Stimulated activated CD8-positive, alpha-beta memory T cell treated with anti-CD3 and anti-CD28 coated beads, Interleukin-15, amount 100 ng/mL, for 24 hours (primary cell): Measurements from ENCODE around the gene AHCY.
"Not testable (repeated sequence)": the region's sequence is repeated elsewhere in the genome, so short reads cannot be mapped to it uniquely, and the experiment has no call there.

Experiments used
- DNase-seq: peaks from one replicate; pipeline ENCODE4 v3.0.0-alpha.2; 2020; ENCODE audit warnings: low read depth

The AHCY gene

GRCh38 chr20:34322267-34323105 lies 19.3 kb upstream of the AHCY start:
- DNase-seq = no peak

DNA sequence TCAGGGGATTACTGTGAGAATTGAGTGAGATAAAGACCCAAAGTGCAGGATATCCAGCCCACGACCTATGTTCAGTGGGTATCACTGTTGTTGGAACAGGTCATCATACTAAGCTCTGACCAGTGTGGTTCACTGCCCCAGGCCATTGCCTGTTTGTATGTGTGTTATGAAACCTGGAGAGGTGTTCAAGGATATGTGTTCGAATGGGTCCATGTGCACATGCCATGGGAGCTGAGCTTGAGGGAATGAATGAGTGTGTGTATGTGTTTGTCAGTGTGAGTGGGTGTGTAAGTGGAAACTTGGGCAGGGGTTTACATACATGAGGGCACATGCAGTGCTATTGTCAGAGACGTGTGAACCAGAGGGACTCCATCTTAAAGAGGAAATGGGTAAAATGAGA lies 17.7 kb upstream of the AHCY start:
- DNase-seq = no peak

DNA sequence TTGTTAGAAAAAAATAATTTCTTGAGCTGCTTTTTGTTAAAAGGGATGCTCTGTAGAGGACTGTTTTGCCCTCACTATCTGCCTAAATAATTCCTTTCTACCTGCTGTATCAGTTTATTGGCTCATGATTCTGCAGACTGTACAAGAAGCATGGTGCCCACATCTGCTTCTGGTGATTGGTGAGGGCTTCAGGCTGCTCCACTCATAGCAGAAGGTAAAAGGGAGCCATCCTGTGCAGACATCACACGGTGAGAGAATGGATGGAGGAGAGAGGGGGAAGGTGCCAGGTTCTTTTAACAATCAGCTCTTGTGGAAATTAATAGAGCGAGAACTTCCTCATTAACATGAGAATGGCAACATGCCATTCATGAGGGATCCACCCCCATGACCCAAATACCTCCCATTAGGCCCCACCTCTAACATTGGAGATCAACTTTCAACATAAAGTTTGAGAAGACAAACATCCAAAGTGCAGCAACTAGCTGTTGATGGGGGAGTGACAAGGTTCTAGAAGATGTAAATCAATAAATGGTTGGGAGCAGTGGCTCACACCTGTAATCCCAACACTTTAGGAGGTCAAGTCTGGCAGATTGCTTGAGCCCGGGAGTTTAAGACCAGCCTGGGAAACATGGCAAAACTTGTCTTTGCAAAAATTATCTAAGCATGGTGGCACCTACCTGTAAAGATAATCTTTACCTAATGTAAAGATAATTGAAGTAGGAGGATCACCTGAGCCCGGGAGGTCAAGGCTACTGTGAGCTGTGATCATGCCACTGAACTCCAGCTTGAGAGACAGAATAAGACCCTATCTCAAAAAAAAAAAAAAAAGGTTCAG lies 15.7 kb upstream of the AHCY start:
- no peak for DNase-seq

DNA sequence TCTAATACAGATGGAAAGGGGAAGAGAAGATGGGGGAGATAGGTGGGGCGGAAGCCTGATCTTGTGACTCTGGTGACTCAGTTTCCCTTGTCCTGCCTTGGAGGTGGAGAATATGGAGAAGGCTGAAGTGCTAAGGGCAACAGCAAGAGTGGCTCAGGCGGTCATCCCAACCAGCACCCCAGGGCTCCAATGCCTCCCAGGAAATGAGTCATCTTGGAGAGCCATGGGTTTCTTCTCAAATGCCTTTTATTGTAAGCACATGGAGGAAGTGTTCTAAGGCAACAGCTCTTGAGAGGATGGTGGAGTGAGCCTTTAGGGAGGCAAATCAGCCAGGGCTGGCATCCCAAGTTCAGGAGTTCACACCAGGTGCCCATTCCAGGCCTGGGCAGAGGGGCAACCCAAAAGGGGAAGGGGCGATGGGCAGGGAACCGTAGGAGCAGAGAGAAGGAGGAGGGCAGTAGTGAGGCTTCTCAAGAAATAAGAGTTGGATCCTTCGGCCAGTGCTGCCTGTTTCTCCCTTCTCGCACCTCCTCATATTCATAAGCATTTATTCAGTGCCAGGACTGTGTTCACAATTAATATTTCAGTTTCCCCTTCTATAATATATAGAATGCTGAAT lies 13.2 kb upstream of the AHCY start:
- DNase-seq = no peak

GRCh38 chr20:34315236-34315635 lies 12.1 kb upstream of the AHCY start:
- DNase-seq = no peak

DNA sequence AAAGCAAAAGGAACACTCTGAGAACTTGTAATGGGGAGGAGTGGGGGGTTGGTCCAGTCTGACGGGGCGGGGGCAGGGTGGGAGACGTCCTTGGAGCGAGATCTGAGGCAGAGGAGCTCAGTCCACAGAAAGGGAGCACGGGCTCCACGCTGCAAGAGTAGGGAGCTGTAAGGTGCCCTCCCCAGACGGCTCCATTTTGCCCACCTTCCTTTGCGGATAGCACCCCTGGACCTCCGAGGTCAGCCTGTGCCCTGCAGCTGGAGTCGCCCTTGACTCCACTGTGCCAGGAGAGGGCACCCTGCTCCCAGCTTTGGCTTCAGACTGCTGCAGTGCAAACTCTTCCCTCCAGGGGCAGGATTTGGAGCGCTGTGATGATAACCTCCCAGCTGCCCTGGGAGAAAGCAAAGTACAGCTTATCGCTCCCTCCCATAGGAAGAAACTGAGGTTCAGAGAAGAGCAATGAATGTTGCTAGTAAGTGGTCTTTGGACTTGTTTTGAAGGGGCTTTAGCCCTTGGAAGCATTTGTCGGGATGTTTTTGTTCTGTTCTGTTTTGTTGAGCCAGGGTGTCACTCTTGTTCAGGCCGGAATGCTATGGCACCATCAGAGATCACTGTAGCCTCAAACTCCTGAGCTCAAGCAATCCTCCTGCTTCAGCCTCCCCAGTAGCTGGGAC lies 9.5 kb upstream of the AHCY start:
- peak; percentile 53 for DNase-seq

DNA sequence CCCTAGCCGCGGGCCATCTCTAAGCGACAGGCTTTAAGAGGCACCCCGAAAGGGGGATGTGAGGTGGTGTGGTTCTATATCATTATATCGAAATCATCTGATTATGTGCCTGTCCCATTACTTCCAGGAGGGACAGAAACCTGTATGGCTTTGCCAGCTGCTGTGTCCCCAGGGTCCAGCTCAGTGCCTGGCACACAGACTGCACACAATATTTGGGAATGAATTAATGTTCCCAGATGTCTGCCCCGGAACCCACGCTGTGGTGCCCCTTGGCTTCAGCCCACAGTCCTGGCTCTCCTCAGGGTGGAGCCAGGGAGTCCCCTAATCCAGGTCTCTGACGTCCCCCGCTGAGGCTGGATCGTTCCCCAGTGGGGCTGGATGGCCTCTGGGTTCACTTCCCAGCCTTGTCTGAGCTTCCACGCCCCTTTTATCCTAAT lies 8.9 kb upstream of the AHCY start:
- no peak for DNase-seq

DNA sequence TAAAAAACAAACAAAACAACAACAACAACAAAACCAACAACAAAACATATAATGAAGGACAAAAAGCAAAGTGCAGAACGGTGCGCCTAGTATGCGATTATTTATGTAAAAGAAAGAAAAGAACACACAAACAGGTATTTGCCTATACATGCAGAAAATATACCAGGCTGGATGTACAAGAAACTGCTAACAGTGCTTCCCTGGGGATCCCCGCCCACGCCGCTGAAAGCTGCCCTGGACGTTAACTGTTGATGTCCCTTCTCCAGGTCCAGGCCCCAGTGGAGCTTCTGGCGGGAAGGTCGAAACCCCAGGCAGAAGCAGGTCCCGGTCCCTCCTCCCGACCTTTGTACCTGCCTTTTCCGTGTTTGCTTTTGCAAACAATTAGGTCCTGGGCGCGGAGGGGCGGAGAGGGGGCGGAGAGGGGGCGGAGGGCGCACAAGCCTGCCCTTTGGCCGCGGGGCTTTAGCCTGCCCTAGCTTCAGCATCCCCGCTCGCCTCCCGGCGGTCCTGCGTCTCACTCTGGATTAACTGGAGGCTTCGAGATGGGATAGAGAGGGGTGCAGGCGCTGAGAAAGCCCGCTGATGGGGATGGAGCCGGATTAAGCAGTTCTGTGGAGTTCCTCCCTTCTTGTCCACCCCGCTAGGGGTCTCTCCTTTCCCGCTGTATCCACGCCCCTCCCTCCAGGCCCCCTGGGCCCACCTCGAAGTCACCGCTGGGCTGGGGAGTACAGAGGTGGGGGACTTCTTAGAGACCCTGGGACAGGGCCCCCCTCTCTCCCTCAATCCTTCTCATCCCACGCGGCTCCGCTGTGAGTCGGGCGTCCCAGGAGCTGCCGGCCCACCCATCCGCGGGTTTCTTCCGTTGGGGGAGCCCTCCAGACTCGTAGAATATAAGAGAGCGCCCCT lies 8.2 kb upstream of the AHCY start:
- no peak for DNase-seq

DNA sequence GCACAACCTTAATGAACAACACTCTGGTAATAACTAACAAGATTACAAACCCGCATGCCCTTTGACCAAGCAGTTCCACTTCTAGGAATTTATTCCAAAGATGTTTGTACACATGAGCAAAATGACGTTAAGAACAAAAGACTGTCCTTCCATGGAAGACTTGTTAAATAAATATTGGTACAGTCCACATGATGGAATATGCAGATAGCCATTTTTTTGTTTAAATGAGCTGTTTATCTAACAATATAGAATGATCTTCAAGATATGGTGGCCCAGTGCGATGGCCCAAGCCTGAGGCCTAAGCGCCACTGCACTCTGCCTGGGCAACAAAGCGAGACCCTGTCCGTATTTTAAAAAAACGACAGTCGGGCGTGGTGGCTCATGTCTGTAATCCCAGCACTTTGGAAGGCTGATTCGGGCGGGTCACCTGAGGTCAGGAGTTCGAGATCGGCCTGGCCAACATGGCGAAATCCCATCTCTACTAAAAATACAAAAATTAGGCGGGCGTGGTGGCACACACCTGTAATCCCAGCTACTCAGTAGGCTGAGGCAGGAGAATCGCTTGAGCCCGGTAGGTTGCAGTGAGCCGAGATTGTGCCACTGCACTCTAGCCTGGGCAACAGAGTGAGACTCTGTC lies 7.4 kb upstream of the AHCY start:
- no peak for DNase-seq

- DNase-seq = no peak
These were observed 6.5 kb upstream of the AHCY start for GRCh38 chr20:34309691-34310090.

DNA sequence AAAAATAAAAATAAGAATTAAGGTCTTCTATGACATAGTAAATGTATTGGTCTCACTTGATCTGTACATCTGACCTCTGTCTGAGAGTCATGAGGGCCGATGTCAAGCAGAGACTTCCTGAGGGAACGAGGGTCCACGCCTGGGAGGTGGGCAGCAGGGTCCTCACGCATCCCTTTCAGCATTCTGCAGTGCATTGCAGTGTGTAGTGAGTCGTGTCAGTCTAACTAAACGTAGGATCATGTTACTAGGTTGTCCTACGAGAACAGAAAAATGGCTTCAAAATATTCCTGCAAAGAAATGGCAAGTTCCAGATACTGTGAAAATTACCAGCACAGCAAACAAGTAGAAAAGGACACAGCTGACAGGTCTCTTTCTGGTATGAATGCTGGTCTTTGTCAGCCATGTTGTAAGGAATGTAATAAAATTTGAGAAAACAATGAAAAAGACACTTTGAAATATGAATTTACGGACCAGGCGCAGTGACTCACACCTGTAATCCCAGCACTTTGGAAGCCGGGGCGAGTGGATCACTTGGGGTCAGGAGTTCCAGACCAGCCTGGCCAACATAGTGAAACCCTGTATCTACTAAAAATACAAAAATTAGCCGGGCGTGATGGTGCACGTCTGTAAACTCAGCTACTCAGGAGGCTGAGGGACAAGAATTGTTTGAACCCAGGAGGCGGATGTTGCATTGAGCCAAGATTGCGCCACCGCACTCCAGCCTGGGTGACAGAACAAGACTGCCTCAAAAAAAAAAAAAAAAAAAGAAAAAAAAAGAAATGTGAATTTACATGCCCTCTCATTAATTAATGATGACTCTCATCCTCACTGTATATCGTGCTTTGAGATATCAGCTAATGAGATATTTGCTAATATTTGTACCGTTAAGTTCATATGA lies 2.4 kb upstream of the AHCY start:
- DNase-seq = no peak

DNA sequence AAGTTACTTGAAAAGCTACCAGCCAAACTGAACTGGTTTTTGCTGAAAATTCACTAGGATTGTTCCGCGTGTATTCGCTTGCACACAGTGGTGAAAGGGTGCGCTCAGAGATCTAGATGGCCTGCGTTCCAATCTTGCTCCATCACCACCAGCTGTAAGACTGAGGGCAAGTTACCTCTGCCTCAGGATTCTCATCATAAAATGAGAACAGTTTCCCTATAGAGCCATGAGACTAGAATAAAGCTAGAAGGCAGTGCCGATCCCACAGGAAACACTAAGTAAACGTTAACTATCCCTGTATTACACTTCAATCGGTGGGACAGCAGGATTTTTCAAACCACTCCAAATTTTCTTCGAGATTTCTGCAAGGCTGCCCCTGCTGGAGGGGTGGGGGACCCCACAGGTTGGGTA lies 838 bp downstream of the AHCY start:
- DNase-seq = no peak

- DNase-seq = no peak
These were observed 1.4 kb downstream of the AHCY start for GRCh38 chr20:34301587-34302311.

DNA sequence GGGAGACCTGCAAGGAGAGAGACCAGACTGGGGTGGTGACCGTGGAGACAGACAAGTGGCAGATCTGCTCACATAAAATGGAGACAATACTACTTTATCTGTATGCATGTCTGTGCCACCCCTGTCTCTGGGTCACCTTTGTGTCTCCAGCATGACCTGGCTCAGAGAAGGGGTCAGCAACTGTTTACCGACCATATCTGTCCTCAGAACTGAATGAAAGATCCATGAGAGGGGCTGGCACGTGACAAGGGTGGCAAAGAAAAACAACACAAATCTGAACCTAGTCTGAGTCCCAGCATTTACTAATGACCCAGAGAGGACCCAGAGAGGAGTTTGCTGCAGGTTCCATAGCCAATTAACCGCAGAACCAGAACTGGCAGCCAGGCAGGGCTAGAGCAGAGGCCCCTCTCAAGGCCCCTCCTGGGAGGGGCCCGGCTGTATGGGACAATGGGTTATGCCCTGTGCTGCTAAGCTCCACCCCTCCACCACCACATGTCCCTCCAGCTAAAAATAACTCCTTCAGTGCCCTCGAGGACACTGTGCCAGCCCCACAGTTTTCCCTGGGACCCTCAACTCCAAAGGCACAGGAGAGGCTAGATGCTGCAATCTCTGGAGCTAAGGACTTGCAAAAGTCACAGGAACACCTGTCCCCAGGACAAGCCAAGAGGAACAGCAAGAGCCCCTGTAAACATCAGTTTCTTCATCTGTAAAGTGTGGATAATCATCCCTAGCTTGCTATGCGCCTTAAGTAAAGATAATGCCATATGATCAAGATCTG lies 2.2 kb downstream of the AHCY start:
- DNase-seq = no peak

GRCh38 chr20:34300256-34300806 lies 2.8 kb downstream of the AHCY start:
- no peak for DNase-seq

- DNase-seq = no peak
These were observed 3.4 kb downstream of the AHCY start for GRCh38 chr20:34299556-34300255.

GRCh38 chr20:34298294-34298784 lies 4.8 kb downstream of the AHCY start:
- not testable (repeated sequence) for DNase-seq
